ENCODE data around the gene RAB37. TPM values are rescaled to one million over a fixed set of nuclear protein-coding genes. Genes with fewer than 3 reads are reported as not detected.

RAB37 gene
- total and polyA plus RNA-seq, 9 of the 15 experiments (the other 6 are each of a cell fraction or from before 2014, with no cell fraction given), result 0.03 to 0.27 (median 0.11) TPM; not detected in 4

DNA sequence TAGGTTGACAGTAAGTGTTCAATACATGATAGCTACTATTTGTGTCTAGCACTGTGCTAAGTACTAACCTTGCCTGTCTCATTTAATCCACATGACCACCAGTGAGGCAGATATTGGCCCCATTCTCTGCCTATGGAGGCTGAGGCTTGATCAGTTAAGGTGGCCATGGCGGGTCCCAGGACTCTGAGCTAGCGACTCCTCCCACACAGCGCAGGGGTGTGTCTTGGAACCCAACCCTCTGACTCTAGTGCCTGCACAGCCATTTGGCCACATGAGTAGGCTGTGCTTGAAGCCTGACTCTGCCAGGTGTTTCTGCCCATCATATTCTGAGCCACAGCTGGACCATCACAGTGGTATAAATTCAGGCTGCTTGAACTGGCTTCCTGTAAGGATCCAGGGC, 17.8 kb downstream of the RAB37 start:
- Histone ChIP-seq H3K4me3 (no peak overlapping the region), H3K9ac (ENCODE audit: insufficient read depth in 1 of 2, low read depth in 2 of 2, low read length in 2 of 2) (peak overlapping the region in 1 of 2 experiments; percentile 48; a peak in 1 of 4 replicates), H3K27me3 (ENCODE audit: control insufficient read depth in 2 of 2, insufficient read depth in 2 of 2, low read length in 2 of 2) (no peaks in the 10 kb centered on the region), H2AFZ (ENCODE audit: low read depth, low read length) (no peak overlapping the region), H3K4me1 (replicated peaks in 1 of 2; ENCODE audit: control insufficient read depth in 2 of 2, insufficient read depth in 2 of 2, low read length in 2 of 2) (peaks cover 36 to 61% of the 10 kb centered on the region in 2 experiments), H4K20me1 (replicated peaks; ENCODE audit: control insufficient read depth, insufficient read depth, low read length) (peaks cover 22% of the 10 kb centered on the region; the same call in 1 of the 2 replicates), H3K36me3 (ENCODE audit: control insufficient read depth, insufficient read depth, low read length) (peaks cover 15% of the 10 kb centered on the region; the same call in 2 of the 3 replicates), H3K9me3 (replicated peaks; ENCODE audit: control insufficient read depth, insufficient read depth, low read depth, low read length) (no peaks in the 10 kb centered on the region), H3K4me2 (ENCODE audit: insufficient read depth, low read length) (peak overlapping the region; percentile 6; the same call in 1 of the 2 replicates), H3K27ac (ENCODE audit: extremely low read depth, low read depth, low read length) (no peak overlapping the region), H3K79me2 (ENCODE audit: control insufficient read depth, insufficient read depth, low read length) (peaks cover 80% of the 10 kb centered on the region), H3K9me1 (ENCODE audit: control insufficient read depth, insufficient read depth, low read length) (peaks cover 20% of the 10 kb centered on the region)
- FAIRE-seq (peak; percentile 98), ATAC-seq (peak; percentile 97), DNase-seq (ENCODE audit: extremely low read depth in 1 of 4, low spot score in 3 of 4) (peak; percentile 65 to 86 (median 74))
- POLR2A ChIA-PET, result interaction anchor here (0.7 to 1.8 kb wide), 7 partner anchors 8 to 97 kb away, joined by 3 to 9 read pairs (median 3); partner anchors contain the start of gene NAT9
- in situ Hi-C loops (cut with MboI), result no loop called here
- WGBS (ENCODE audit: insufficient coverage, low coverage, missing lambda C conversion rate), result 2% methylated on average over 3 of the region's 3 CpGs
- BruUV-seq (replicated peaks), result no TSS peak
- intact Hi-C loops (cut with micrococcal nuclease), result no loop called here
- CTCF ChIA-PET (ENCODE audit: low intra/inter-chr PET ratio), result no interaction called here
- TF ChIP-seq KDM1A (IDR thresholded peaks at IDR 0.05) (peak in 1 of 2 experiments; percentile 67; a peak in 1 of 4 replicates), YY1 (IDR thresholded peaks at IDR 0.05; ENCODE audit: borderline replicate concordance in 1 of 3, control insufficient read depth in 1 of 3, extremely low read depth in 1 of 3, insufficient read depth in 3 of 3, insufficient read length in 1 of 3, insufficient replicate concordance in 2 of 3, low read depth in 1 of 3, low read length in 2 of 3) (peak in 1 of 3 experiments; percentile 60), ZNF197 (CRISPR knock-in tag; IDR thresholded peaks at IDR 0.05; ENCODE audit: low read depth) (0 out of 2 replicates have a peak, but pooled peaks have one; percentile 39), THRAP3 (IDR thresholded peaks at IDR 0.05; ENCODE audit: borderline replicate concordance) (no peak), BCOR (IDR thresholded peaks at IDR 0.05) (peak; percentile 90), TCF7 (IDR thresholded peaks at IDR 0.05; ENCODE audit: borderline replicate concordance) (no peak), RBM17 (IDR thresholded peaks at IDR 0.05; ENCODE audit: borderline replicate concordance, low read depth, low read length) (no peak), PTBP1 (IDR thresholded peaks at IDR 0.05; ENCODE audit: low read depth, low read length) (0 out of 2 replicates have a peak, but pooled peaks have one; percentile 58), L3MBTL2 (IDR thresholded peaks at IDR 0.05) (peak; percentile 80), JUND (IDR thresholded peaks at IDR 0.05; ENCODE audit: borderline replicate concordance, low read depth, low read length) (no peak), JUND (tag; IDR thresholded peaks at IDR 0.05; ENCODE audit: borderline replicate concordance, low read depth, low read length) (peak; percentile 14; the same call in 1 of the 3 replicates), CBX1 (IDR thresholded peaks at IDR 0.05; ENCODE audit: low read depth) (0 out of 2 replicates have a peak, but pooled peaks have one; percentile 39), NRF1 (conservative IDR thresholded peaks at IDR 0.05 in 1 of 2, IDR thresholded peaks at IDR 0.05 in 1 of 2) (peak; percentile 63 to 71), KLF10 (CRISPR knock-in tag; IDR thresholded peaks at IDR 0.05) (no peak), PCBP2 (IDR thresholded peaks at IDR 0.05; ENCODE audit: low read depth, low read length, poor library complexity, severe bottlenecking) (no peak)
- TF ChIP-seq, protein P1, sequence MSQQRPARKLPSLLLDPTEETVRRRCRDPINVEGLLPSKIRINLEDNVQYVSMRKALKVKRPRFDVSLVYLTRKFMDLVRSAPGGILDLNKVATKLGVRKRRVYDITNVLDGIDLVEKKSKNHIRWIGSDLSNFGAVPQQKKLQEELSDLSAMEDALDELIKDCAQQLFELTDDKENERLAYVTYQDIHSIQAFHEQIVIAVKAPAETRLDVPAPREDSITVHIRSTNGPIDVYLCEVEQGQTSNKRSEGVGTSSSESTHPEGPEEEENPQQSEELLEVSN (IDR thresholded peaks at IDR 0.05; ENCODE audit: borderline replicate concordance in 1 of 2, extremely low read depth in 1 of 2, insufficient read depth in 1 of 2, insufficient read length in 1 of 2, low read depth in 1 of 2, low read length in 1 of 2, poor library complexity in 1 of 2, severe bottlenecking in 1 of 2), result peak in 1 of 2 experiments; percentile 39
- TF ChIP-seq, protein P2, sequence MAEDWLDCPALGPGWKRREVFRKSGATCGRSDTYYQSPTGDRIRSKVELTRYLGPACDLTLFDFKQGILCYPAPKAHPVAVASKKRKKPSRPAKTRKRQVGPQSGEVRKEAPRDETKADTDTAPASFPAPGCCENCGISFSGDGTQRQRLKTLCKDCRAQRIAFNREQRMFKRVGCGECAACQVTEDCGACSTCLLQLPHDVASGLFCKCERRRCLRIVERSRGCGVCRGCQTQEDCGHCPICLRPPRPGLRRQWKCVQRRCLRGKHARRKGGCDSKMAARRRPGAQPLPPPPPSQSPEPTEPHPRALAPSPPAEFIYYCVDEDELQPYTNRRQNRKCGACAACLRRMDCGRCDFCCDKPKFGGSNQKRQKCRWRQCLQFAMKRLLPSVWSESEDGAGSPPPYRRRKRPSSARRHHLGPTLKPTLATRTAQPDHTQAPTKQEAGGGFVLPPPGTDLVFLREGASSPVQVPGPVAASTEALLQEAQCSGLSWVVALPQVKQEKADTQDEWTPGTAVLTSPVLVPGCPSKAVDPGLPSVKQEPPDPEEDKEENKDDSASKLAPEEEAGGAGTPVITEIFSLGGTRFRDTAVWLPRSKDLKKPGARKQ (CRISPR knock-in tag; IDR thresholded peaks at IDR 0.05), result no peak
- TF ChIP-seq, protein P3, sequence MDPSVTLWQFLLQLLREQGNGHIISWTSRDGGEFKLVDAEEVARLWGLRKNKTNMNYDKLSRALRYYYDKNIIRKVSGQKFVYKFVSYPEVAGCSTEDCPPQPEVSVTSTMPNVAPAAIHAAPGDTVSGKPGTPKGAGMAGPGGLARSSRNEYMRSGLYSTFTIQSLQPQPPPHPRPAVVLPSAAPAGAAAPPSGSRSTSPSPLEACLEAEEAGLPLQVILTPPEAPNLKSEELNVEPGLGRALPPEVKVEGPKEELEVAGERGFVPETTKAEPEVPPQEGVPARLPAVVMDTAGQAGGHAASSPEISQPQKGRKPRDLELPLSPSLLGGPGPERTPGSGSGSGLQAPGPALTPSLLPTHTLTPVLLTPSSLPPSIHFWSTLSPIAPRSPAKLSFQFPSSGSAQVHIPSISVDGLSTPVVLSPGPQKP (CRISPR knock-in tag; IDR thresholded peaks at IDR 0.05), result no peak

Data from K562 (cell line).